ENCODE data around the gene TNC. TPM values are rescaled to one million over a fixed set of nuclear protein-coding genes. Genes with fewer than 3 reads are reported as not detected.

TNC gene
- polyA plus RNA-seq, 3 donors, result 0.02 TPM; not detected in 2

GRCh38 chr9:115106001-115106400 is 12.0 kb downstream of the TNC start:
- Mint-ChIP-seq H3K27me3 (ENCODE audit: low read depth in 3 of 3) (peaks cover 2 to 6% (median 2%) of the 10 kb centered on the region in 3 donors), H3K9me3 (peaks cover 0 to 8% (median 2%) of the 10 kb centered on the region in 7 donors), H3K4me1 (no peaks in the 10 kb centered on the region), H3K36me3 (no peaks in the 10 kb centered on the region), H3K27ac (no peak overlapping the region), H3K4me3 (no peak overlapping the region)
- Histone ChIP-seq H3K79me2 (ENCODE audit: insufficient read depth, low read length) (no peaks in the 10 kb centered on the region), H3K4me3 (replicated peaks in 1 of 3; ENCODE audit: low read depth in 2 of 3, low read length in 3 of 3) (no peak overlapping the region), H3K4me1 (ENCODE audit: control insufficient read depth in 1 of 2, insufficient read depth in 2 of 2, low read length in 2 of 2) (no peaks in the 10 kb centered on the region), H4K20me1 (ENCODE audit: insufficient read depth, low read length) (no peaks in the 10 kb centered on the region), H3K9ac (ENCODE audit: insufficient read depth, low read length, poor library complexity, severe bottlenecking) (no peak overlapping the region), H3K36me3 (replicated peaks in 1 of 2; ENCODE audit: control insufficient read depth in 1 of 2, insufficient read depth in 2 of 2, low read length in 2 of 2) (no peaks in the 10 kb centered on the region), H2AFZ (ENCODE audit: insufficient read depth, low read depth, low read length, poor library complexity, severe bottlenecking) (no peak overlapping the region), H3K4me2 (replicated peaks; ENCODE audit: extremely low read depth, low read length, poor library complexity, severe bottlenecking) (no peak overlapping the region), H3K27ac (ENCODE audit: low read depth in 1 of 2, low read length in 2 of 2) (no peak overlapping the region), H3K9me3 (replicated peaks in 1 of 2; ENCODE audit: control insufficient read depth in 1 of 2, insufficient read depth in 1 of 2, low read length in 2 of 2) (no peaks in the 10 kb centered on the region), H3K27me3 (ENCODE audit: control insufficient read depth in 2 of 2, insufficient read depth in 2 of 2, low read length in 2 of 2) (no peaks in the 10 kb centered on the region)
- no peak for DNase-seq
- no peak for TF ChIP-seq CTCF (IDR thresholded peaks at IDR 0.05)
- 80% methylated on average over 1 of the region's 1 CpG for WGBS (ENCODE audit: insufficient coverage)
- intact Hi-C loops (cut with micrococcal nuclease), result no loop called here

- no peaks in the 10 kb centered on the region for H3K36me3 Mint-ChIP-seq
- H3K9me3 ChIP-seq (replicated peaks in 1 of 2; ENCODE audit: control insufficient read depth in 1 of 2, insufficient read depth in 1 of 2, low read length in 2 of 2), result no peaks in the 10 kb centered on the region
- WGBS (ENCODE audit: insufficient coverage), result 95% methylated on average over 4 of the region's 4 CpGs
- no peak for DNase-seq
- peaks cover 0 to 6% (median 2%) of the 10 kb centered on the region in 3 donors for H3K27me3 Mint-ChIP-seq (ENCODE audit: low read depth in 3 of 3)
- no peaks in the 10 kb centered on the region for H3K4me1 ChIP-seq (ENCODE audit: control insufficient read depth in 1 of 2, insufficient read depth in 2 of 2, low read length in 2 of 2)
- no peaks in the 10 kb centered on the region for H3K36me3 ChIP-seq (replicated peaks in 1 of 2; ENCODE audit: control insufficient read depth in 1 of 2, insufficient read depth in 2 of 2, low read length in 2 of 2)
- H3K4me3 Mint-ChIP-seq, result no peak overlapping the region
- H3K27ac ChIP-seq (ENCODE audit: low read depth in 1 of 2, low read length in 2 of 2), result no peak overlapping the region
- intact Hi-C loops (cut with micrococcal nuclease), result no loop called here
- H3K79me2 ChIP-seq (ENCODE audit: insufficient read depth, low read length), result no peaks in the 10 kb centered on the region
- no peaks in the 10 kb centered on the region for H3K4me1 Mint-ChIP-seq
- H3K4me3 ChIP-seq (replicated peaks in 1 of 3; ENCODE audit: low read depth in 2 of 3, low read length in 3 of 3), result no peak overlapping the region
- no peak overlapping the region for H3K27ac Mint-ChIP-seq
- H4K20me1 ChIP-seq (ENCODE audit: insufficient read depth, low read length), result no peaks in the 10 kb centered on the region
- no peak overlapping the region for H2AFZ ChIP-seq (ENCODE audit: insufficient read depth, low read depth, low read length, poor library complexity, severe bottlenecking)
- peaks cover 0 to 4% (median 0%) of the 10 kb centered on the region in 7 donors for H3K9me3 Mint-ChIP-seq
- no peak overlapping the region for H3K9ac ChIP-seq (ENCODE audit: insufficient read depth, low read length, poor library complexity, severe bottlenecking)
- no peak for TF ChIP-seq CTCF (IDR thresholded peaks at IDR 0.05)
- H3K4me2 ChIP-seq (replicated peaks; ENCODE audit: extremely low read depth, low read length, poor library complexity, severe bottlenecking), result no peak overlapping the region
- H3K27me3 ChIP-seq (ENCODE audit: control insufficient read depth in 2 of 2, insufficient read depth in 2 of 2, low read length in 2 of 2), result no peaks in the 10 kb centered on the region
Measured at GRCh38 chr9:115104908-115105307, 13.0 kb downstream of the TNC start.
